Measurements from ENCODE around the gene SLC1A2.
A peak's percentile ranks its signal among the peaks of the same experiment; 100 is the strongest.

SLC1A2 gene

DNA sequence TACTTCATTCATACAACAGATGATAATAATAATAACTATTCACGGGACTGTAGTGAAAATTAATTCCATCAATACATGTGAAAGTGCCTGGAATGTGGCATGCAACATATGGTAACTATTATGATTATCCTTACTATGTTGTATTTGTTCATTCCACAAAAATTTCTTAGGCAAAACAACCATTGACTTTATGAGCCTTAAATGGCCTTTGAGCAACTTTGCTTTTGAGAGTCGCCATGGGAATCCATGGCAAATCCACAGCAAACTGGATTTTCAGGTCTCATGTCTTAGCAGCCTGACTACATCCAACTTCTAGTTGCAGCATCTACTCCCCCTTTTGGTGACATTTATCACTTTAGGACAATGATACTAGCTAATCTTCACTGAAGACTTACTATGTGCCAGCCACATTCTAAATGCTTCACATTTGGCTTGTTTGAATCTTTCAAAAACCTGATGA lies 56.8 kb downstream of the SLC1A2 start (continued):
- TF ChIP-seq, protein P1, sequence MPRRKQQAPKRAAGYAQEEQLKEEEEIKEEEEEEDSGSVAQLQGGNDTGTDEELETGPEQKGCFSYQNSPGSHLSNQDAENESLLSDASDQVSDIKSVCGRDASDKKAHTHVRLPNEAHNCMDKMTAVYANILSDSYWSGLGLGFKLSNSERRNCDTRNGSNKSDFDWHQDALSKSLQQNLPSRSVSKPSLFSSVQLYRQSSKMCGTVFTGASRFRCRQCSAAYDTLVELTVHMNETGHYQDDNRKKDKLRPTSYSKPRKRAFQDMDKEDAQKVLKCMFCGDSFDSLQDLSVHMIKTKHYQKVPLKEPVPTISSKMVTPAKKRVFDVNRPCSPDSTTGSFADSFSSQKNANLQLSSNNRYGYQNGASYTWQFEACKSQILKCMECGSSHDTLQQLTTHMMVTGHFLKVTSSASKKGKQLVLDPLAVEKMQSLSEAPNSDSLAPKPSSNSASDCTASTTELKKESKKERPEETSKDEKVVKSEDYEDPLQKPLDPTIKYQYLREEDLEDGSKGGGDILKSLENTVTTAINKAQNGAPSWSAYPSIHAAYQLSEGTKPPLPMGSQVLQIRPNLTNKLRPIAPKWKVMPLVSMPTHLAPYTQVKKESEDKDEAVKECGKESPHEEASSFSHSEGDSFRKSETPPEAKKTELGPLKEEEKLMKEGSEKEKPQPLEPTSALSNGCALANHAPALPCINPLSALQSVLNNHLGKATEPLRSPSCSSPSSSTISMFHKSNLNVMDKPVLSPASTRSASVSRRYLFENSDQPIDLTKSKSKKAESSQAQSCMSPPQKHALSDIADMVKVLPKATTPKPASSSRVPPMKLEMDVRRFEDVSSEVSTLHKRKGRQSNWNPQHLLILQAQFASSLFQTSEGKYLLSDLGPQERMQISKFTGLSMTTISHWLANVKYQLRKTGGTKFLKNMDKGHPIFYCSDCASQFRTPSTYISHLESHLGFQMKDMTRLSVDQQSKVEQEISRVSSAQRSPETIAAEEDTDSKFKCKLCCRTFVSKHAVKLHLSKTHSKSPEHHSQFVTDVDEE (CRISPR knock-in tag; IDR thresholded peaks at IDR 0.05): no peak

GRCh38 chr11:35360055-35360530 lies 59.3 kb downstream of the SLC1A2 start:
- no peak for TF ChIP-seq PATZ1 (CRISPR knock-in tag; IDR thresholded peaks at IDR 0.05; ENCODE audit: borderline replicate concordance)
- TF ChIP-seq GLIS3 (CRISPR knock-in tag; IDR thresholded peaks at IDR 0.05): no peak
- TF ChIP-seq POU6F1 (CRISPR knock-in tag; IDR thresholded peaks at IDR 0.05; ENCODE audit: borderline replicate concordance, low read depth): no peak
- TF ChIP-seq ESRRG (CRISPR knock-in tag; IDR thresholded peaks at IDR 0.05): no peak
- TF ChIP-seq ZFP30 (CRISPR knock-in tag; IDR thresholded peaks at IDR 0.05): no peak
- TF ChIP-seq ZFP3 (CRISPR knock-in tag; IDR thresholded peaks at IDR 0.05): no peak
- no peak for TF ChIP-seq BACH2 (CRISPR knock-in tag; IDR thresholded peaks at IDR 0.05; ENCODE audit: borderline replicate concordance)
- no peak for TF ChIP-seq ZNF8 (CRISPR knock-in tag; IDR thresholded peaks at IDR 0.05)
- no peak for ATAC-seq

- no peak for ATAC-seq
- no peak for TF ChIP-seq BACH2 (CRISPR knock-in tag; IDR thresholded peaks at IDR 0.05; ENCODE audit: borderline replicate concordance)
- TF ChIP-seq CSDC2 (CRISPR knock-in tag; IDR thresholded peaks at IDR 0.05): no peak
- no peak for TF ChIP-seq OSR1 (CRISPR knock-in tag; IDR thresholded peaks at IDR 0.05)
These were observed 59.9 kb downstream of the SLC1A2 start for GRCh38 chr11:35359321-35360054.

DNA sequence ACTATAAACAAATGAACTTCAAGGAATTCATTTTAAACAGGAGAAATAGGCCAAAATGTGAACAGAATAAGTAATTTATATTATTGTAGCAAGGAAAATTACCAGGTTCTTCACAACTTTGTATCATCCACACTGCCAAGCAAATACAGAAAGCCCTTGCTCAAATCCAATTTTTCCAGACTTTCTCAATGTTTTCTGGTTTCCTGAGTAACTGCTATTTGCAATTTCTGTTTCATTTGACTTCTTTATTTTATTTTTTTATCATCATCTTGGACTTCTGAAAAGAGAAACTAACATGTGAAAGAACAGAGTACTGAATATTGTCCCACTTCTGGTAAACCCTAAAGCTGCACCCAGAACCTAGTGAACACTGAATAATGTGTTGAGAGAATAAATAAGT lies 61.0 kb downstream of the SLC1A2 start:
- TF ChIP-seq ZC3H10 (CRISPR knock-in tag; IDR thresholded peaks at IDR 0.05) (no peak), TOX (CRISPR knock-in tag; IDR thresholded peaks at IDR 0.05; ENCODE audit: borderline replicate concordance) (no peak)
- TF ChIP-seq, protein P1 (CRISPR knock-in tag; IDR thresholded peaks at IDR 0.05): no peak
- TF ChIP-seq, protein P2, sequence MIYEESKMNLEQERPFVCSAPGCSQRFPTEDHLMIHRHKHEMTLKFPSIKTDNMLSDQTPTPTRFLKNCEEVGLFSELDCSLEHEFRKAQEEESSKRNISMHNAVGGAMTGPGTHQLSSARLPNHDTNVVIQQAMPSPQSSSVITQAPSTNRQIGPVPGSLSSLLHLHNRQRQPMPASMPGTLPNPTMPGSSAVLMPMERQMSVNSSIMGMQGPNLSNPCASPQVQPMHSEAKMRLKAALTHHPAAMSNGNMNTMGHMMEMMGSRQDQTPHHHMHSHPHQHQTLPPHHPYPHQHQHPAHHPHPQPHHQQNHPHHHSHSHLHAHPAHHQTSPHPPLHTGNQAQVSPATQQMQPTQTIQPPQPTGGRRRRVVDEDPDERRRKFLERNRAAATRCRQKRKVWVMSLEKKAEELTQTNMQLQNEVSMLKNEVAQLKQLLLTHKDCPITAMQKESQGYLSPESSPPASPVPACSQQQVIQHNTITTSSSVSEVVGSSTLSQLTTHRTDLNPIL (CRISPR knock-in tag; IDR thresholded peaks at IDR 0.05; ENCODE audit: low read depth): no peak

DNA sequence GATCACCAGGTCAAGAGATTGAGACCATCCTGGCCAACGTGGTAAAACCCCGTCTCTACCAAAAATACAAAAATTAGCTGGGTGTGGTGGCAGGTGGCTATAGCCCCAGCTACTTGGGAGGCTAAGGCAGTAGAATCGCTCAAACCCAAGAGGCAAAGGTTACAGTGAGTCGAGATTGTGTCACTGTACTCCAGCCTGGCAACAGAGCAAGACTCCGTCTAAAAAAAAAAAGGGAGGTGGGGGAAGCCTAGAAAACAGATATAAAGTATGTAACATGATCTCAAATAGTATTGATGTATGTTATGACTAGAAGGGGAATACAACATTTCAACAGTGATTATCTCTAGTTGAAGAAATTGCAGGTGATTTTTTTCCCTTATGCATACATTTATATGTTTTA lies 61.4 kb downstream of the SLC1A2 start:
- peak; percentile 45; the same call in 1 of the 3 replicates for ATAC-seq
- TF ChIP-seq ZNF8 (CRISPR knock-in tag; IDR thresholded peaks at IDR 0.05): no peak
- no peak for TF ChIP-seq PATZ1 (CRISPR knock-in tag; IDR thresholded peaks at IDR 0.05; ENCODE audit: borderline replicate concordance)
- TF ChIP-seq TOX (CRISPR knock-in tag; IDR thresholded peaks at IDR 0.05; ENCODE audit: borderline replicate concordance): no peak
- no peak for TF ChIP-seq ESRRG (CRISPR knock-in tag; IDR thresholded peaks at IDR 0.05)

More for the DNA sequence above, 61.0 kb downstream of the SLC1A2 start:
- ATAC-seq: no peak

Data from SK-N-SH treated with all-trans-retinoic acid at 6 μM for 48 hours (cell line).